A673 (cell line): ENCODE data around the gene PRICKLE1. TPM values are rescaled to one million over a fixed set of nuclear protein-coding genes. Genes with fewer than 3 reads are reported as not detected.

ENCODE experiments used
- BruUV-seq: library from RNA; stranded (reverse); fragments of 400-500 nt; replicated peaks from 2 replicates; lab custom pipeline; 2021; lab: Mats Ljungman, UMichigan
- CTCF ChIA-PET: fragments of 300-600 bp; sonication (Branson Sonifier 250); formaldehyde crosslinking; loops from one replicate; lab custom pipeline; 2022; ENCODE audit warnings: antibody characterized with exemption; lab: Charles Lee
- POLR2A ChIA-PET: fragments of 300-600 bp; sonication (Branson Sonifier 250); formaldehyde crosslinking; loops from one replicate; lab custom pipeline; 2022; ENCODE audit warnings: antibody characterized with exemption; ENCODE audit not compliant: low non-redundant PET; lab: Charles Lee
- DNase-seq: peaks from one replicate; pipeline ENCODE4 v3.0.0-alpha.2; 2015; ENCODE audit warnings: low spot score
- H3K27ac ChIP-seq: fragments of 200-600 bp; sonication (generic); 2 replicates; pipeline ENCODE4 v1.5.1; 2016; ENCODE audit warnings: mixed run types, low read depth, mild to moderate bottlenecking, mixed read lengths, antibody characterized with exemption, low read length; ENCODE audit not compliant: poor library complexity, severe bottlenecking
- H3K27me3 ChIP-seq: fragments of 200-600 bp; sonication (generic); replicated peaks from 2 replicates; pipeline ENCODE4 v1.6.1; 2017; ENCODE audit warnings: mixed run types, low read depth, mild to moderate bottlenecking, mixed read lengths, antibody characterized with exemption, low read length; ENCODE audit not compliant: insufficient read depth, poor library complexity
- H3K36me3 ChIP-seq: fragments of 200-600 bp; sonication (generic); 2 replicates; pipeline ENCODE4 v1.6.1; 2016; ENCODE audit warnings: mixed run types, mild to moderate bottlenecking, mixed read lengths, antibody characterized with exemption, low read length; ENCODE audit not compliant: insufficient read depth, poor library complexity, severe bottlenecking
- H3K4me1 ChIP-seq: fragments of 200-600 bp; sonication (generic); 2 replicates; pipeline ENCODE4 v1.6.1; 2017; ENCODE audit warnings: mixed run types, mild to moderate bottlenecking, mixed read lengths, antibody characterized with exemption, low read length; ENCODE audit not compliant: insufficient read depth, poor library complexity, severe bottlenecking
- H3K4me3 ChIP-seq: fragments of 200-600 bp; sonication (generic); 2 replicates; pipeline ENCODE4 v1.5.1; 2016; ENCODE audit warnings: low read depth, mixed run types, mild to moderate bottlenecking, mixed read lengths, low read length; ENCODE audit not compliant: poor library complexity, severe bottlenecking
- H3K9me3 ChIP-seq: fragments of 200-600 bp; sonication (generic); 2 replicates; pipeline ENCODE4 v1.6.1; 2016; ENCODE audit warnings: mixed run types, low read depth, mild to moderate bottlenecking, mixed read lengths, antibody characterized with exemption, low read length; ENCODE audit not compliant: poor library complexity, severe bottlenecking
- CTCF ChIP-seq: fragments of 300-800, 200-600 bp; sonication (generic); conservative IDR thresholded peaks from 2 replicates; pipeline ENCODE4 v1.5.1; 2017; ENCODE audit warnings: low read depth, mild to moderate bottlenecking, antibody characterized with exemption, low read length, moderate library complexity, mixed read lengths
- EZH2 ChIP-seq: fragments of 200-600 bp; sonication (generic); IDR thresholded peaks from 2 replicates; pipeline ENCODE4 v1.6.1; 2017; ENCODE audit warnings: borderline replicate concordance, low read depth, mild to moderate bottlenecking, mixed read lengths, antibody characterized with exemption, low read length; ENCODE audit not compliant: poor library complexity, severe bottlenecking
- intact Hi-C: fragments of 100-400 bp; cut with micrococcal nuclease; formaldehyde crosslinking; loops from one replicate; pipeline ENCODE4 v1.10.0; 2022; ENCODE audit not compliant: unreplicated experiment
- total RNA-seq: library from RNA; stranded (reverse); gene quantifications from 2 replicates; pipeline ENCODE4 v1.2.3, GENCODE V29; 2021

The PRICKLE1 gene
- total RNA-seq, 1 experiment from 2014 or later, result 1.1 TPM

GRCh38 chr12:42560977-42561376 is 28.6 kb downstream of the PRICKLE1 start:
- H3K27ac ChIP-seq, result no peak overlapping the region
- POLR2A ChIA-PET, result no interaction called here
- CTCF ChIA-PET, result no interaction called here
- intact Hi-C loops, result loop anchor here (10.0 kb wide), 1 partner anchor 1296 kb away; no protein-coding TSS in a partner anchor
- H3K9me3 ChIP-seq, result no peaks in the 10 kb centered on the region
- no peak for DNase-seq
- TF ChIP-seq EZH2 (no peak), CTCF (no peak)
- H3K4me1 ChIP-seq, result no peaks in the 10 kb centered on the region
- no peak overlapping the region for H3K4me3 ChIP-seq
- no peaks in the 10 kb centered on the region for H3K27me3 ChIP-seq
- no TSS peak for BruUV-seq
- H3K36me3 ChIP-seq, result no peaks in the 10 kb centered on the region

- CTCF ChIA-PET, result no interaction called here
- intact Hi-C loops, result no loop called here
- POLR2A ChIA-PET, result no interaction called here
Measured at GRCh38 chr12:42557586-42558172, 31.9 kb downstream of the PRICKLE1 start.

GRCh38 chr12:42556917-42557316 is 32.6 kb downstream of the PRICKLE1 start:
- CTCF ChIA-PET, result no interaction called here
- no peak overlapping the region for H3K27ac ChIP-seq
- H3K4me1 ChIP-seq, result no peaks in the 10 kb centered on the region
- no peaks in the 10 kb centered on the region for H3K9me3 ChIP-seq
- no TSS peak for BruUV-seq
- TF ChIP-seq EZH2 (no peak), CTCF (no peak)
- H3K36me3 ChIP-seq, result no peaks in the 10 kb centered on the region
- POLR2A ChIA-PET, result no interaction called here
- intact Hi-C loops, result no loop called here
- no peak for DNase-seq
- H3K27me3 ChIP-seq, result no peaks in the 10 kb centered on the region
- no peak overlapping the region for H3K4me3 ChIP-seq

More at GRCh38 chr12:42557586-42558172, 31.9 kb downstream of the PRICKLE1 start:
- no peak for DNase-seq
- no peaks in the 10 kb centered on the region for H3K9me3 ChIP-seq
- no peaks in the 10 kb centered on the region for H3K36me3 ChIP-seq
- no peak overlapping the region for H3K27ac ChIP-seq
- BruUV-seq, result no TSS peak
- no peak overlapping the region for H3K4me3 ChIP-seq
- no peaks in the 10 kb centered on the region for H3K4me1 ChIP-seq
- TF ChIP-seq CTCF, result no peak
- TF ChIP-seq EZH2, result no peak
- H3K27me3 ChIP-seq, result no peaks in the 10 kb centered on the region
